GM20431 (cell line): Measurements from ENCODE around the gene TKTL1.
"Not testable (repeated sequence)": the region's sequence is repeated elsewhere in the genome, so short reads cannot be mapped to it uniquely, and the experiment has no call there.

ENCODE experiments used
- in situ Hi-C: fragments of 300-500 bp; cut with MseI, MboI; formaldehyde crosslinking; loops from one replicate; pipeline ENCODE4 v1.15.0; 2020; ENCODE audit warnings: low sequenced_read_pairs; ENCODE audit not compliant: unreplicated experiment

The TKTL1 gene, protein sequence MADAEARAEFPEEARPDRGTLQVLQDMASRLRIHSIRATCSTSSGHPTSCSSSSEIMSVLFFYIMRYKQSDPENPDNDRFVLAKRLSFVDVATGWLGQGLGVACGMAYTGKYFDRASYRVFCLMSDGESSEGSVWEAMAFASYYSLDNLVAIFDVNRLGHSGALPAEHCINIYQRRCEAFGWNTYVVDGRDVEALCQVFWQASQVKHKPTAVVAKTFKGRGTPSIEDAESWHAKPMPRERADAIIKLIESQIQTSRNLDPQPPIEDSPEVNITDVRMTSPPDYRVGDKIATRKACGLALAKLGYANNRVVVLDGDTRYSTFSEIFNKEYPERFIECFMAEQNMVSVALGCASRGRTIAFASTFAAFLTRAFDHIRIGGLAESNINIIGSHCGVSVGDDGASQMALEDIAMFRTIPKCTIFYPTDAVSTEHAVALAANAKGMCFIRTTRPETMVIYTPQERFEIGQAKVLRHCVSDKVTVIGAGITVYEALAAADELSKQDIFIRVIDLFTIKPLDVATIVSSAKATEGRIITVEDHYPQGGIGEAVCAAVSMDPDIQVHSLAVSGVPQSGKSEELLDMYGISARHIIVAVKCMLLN

DNA sequence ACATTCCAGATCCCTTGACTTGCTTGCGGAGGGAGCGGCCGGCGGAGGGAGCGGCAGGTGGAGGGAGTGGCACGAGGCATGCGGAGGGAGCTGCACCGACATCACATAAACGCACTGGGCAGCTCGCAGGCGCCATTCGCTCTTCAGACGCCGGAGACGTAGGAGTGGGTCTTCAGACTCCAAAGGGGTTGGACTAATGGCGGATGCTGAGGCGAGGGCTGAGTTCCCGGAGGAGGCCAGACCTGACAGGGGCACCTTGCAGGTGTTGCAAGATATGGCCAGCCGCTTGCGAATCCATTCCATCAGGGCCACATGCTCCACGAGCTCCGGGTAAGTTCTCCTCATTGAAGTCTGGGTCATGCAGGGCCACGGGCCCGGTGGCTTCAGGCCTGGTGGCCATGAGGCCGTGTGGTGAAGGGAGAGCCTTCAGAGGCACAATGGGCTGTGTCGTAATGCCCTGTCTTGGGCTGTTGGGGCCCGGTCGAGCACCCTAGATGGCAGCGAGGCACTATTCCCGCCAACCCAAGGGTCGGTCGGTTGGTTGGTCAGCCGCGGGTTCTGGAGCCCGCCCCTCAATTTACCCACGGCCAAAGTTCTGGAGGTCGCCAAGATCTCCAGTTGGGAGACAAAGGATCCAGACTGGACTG, at the start of gene TKTL1:
TSS of gene TKTL1 (plus strand) at position 132 of the 647 bp plus-strand sequence. CDS start at position 197, 65 bp downstream.
- in situ Hi-C loops, result no loop called here

DNA sequence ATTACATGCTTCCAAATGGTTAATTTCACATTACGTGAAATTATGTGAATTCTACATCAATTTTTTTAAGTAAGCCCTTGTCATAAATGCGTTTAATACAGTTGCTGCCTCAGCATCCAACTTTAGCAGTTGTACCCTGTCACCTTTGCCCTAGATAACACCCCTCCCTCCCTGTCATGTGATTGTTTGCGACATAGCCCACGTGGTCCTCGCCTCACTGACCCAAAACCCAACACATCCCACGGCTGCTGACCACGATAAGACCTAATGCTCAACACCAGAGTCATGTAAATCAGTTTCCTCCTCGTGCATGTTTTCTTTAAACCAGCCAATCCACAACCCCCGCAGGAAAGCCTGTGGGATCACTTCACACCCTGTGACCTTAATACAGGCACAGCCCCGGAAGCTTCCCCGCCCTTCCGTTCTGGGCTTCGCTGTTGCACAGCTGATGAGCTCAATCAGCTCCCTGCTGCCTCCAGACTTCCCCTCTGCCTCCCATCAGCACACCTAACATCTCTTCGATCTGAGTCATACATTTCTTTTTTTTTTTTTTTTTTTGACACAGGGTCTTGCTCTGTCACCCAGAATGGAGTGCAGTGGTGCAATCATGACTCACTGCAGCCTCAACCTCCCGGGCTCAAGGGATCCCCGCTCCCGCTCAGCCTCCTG, 48.1 kb upstream of the TKTL1 start:
- in situ Hi-C loops, result not testable (repeated sequence)

DNA sequence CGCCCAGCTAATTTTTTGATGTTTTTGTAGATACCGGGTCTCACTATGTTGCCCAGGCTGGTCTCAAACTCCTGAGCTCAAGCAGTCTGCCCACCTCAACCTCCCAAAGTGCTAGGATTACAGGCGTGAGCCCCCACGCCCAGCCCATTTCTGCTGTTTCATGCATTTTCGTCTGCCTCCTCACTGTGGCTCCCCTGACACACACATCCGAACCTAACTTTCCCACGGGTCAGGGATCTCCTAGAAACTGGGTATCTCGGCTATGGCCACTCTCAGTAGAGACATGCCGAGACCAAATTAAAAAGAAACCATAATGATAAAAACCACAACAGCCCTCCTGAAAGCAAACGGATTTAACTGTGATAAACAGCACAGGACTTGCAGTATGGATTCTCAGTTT, 47.5 kb upstream of the TKTL1 start:
- in situ Hi-C loops, result not testable (repeated sequence)

DNA sequence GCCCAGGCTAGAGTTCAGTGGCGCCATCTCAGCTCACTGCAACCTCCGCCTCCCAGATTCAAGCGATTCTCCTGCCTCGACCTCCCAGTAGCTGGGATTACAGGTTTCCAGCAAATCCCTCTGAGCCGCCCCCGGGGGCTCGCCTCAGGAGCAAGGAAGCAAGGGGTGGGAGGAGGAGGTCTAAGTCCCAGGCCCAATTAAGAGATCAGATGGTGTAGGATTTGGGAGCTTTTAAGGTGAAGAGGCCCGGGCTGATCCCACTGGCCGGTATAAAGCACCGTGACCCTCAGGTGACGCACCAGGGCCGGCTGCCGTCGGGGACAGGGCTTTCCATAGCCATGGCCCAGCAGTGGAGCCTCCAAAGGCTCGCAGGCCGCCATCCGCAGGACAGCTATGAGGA, 38.3 kb upstream of the TKTL1 start, which contains the start of gene OPN1MW3:
TSS of gene OPN1MW3 (plus strand) at position 301 of the 400 bp plus-strand sequence. CDS start at position 339, 38 bp downstream.
- in situ Hi-C loops, result not testable (repeated sequence)

DNA sequence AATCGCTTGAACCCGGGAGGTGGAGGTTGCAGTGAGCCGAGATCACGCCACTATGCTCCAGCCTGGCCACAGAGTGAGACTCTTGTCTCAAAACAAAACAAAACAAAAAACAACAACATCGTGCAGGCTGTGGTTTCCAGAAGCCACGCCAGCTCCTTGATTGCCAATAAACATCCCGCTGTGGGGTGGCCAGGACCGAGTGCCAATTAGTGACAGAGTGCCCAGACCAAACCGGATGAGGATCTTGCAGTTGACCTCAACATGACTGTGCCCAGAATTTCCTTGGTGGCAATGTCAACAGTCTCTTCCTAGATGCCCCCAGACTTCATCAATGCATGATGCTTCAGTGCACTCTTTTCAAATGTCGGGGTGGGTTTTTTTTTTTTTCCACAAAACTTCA, 36.9 kb upstream of the TKTL1 start:
- in situ Hi-C loops, result not testable (repeated sequence)

DNA sequence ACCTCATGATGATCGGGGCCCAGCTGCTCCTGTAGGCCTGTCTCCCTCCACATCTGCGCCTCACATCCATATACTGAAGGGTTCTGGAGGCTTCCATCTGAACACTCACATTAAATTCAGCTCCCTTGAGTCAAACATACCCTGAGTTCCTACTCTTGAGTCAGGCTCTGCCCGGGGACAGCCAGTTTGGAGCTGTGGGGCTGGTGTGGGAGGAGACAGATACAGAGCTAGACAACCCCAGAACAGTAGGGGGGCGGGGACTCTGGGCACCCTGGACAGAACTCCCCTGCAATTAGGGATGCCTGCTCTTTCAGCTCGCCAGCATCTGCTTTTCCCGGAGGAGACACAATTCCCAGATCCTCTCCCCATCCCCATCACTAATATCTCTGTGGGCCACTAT, 32.5 kb upstream of the TKTL1 start:
- in situ Hi-C loops, result not testable (repeated sequence)

DNA sequence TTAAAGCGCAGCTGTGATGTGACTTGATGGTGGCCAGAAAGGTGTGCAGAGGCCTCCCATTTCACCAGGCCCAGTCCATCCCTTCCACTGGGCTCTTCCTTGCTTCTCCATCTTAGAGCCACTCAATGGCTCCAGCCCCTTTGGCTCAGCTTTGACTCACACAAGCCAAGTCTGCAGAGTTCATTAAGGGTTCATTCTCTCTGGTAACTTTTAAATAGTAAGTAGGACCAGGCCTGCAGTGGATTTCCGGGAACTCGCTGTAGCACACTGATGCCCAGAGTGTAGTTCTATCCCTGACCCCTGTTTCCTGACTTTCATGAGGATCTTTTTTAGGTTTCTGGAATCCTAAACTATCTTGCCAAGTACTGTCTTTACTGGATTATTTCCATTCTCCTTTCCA, 26.4 kb upstream of the TKTL1 start:
- in situ Hi-C loops, result not testable (repeated sequence)

DNA sequence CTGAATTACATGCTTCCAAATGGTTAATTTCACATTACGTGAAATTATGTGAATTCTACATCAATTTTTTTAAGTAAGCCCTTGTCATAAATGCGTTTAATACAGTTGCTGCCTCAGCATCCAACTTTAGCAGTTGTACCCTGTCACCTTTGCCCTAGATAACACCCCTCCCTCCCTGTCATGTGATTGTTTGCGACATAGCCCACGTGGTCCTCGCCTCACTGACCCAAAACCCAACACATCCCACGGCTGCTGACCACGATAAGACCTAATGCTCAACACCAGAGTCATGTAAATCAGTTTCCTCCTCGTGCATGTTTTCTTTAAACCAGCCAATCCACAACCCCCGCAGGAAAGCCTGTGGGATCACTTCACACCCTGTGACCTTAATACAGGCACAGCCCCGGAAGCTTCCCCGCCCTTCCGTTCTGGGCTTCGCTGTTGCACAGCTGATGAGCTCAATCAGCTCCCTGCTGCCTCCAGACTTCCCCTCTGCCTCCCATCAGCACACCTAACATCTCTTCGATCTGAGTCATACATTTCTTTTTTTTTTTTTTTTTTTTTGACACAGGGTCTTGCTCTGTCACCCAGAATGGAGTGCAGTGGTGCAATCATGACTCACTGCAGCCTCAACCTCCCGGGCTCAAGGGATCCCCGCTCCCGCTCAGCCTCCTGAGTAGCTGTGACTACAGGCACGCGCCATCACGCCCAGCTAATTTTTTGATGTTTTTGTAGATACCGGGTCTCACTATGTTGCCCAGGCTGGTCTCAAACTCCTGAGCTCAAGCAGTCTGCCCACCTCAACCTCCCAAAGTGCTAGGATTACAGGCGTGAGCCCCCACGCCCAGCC, 10.9 kb upstream of the TKTL1 start:
- in situ Hi-C loops, result not testable (repeated sequence)

DNA sequence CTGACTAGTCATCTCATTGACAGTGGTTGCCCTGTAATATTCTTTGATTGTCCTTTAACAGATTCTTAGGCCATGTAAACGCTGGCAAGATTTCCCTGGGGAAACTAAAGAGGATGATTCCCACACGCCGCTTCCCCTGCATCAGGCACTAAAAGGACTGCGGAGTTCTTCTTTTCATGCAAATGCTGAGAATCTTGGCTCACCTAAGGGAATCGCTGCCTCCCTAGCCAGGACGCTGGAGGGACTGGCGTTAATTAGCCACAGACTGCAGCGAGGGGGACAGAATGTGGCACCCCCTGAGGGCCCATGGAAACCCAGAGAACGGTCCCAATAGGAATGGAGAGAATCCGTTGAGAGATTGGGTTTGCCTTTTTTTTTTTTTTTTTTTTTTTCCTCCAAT, 9.2 kb upstream of the TKTL1 start:
- in situ Hi-C loops, result not testable (repeated sequence)

DNA sequence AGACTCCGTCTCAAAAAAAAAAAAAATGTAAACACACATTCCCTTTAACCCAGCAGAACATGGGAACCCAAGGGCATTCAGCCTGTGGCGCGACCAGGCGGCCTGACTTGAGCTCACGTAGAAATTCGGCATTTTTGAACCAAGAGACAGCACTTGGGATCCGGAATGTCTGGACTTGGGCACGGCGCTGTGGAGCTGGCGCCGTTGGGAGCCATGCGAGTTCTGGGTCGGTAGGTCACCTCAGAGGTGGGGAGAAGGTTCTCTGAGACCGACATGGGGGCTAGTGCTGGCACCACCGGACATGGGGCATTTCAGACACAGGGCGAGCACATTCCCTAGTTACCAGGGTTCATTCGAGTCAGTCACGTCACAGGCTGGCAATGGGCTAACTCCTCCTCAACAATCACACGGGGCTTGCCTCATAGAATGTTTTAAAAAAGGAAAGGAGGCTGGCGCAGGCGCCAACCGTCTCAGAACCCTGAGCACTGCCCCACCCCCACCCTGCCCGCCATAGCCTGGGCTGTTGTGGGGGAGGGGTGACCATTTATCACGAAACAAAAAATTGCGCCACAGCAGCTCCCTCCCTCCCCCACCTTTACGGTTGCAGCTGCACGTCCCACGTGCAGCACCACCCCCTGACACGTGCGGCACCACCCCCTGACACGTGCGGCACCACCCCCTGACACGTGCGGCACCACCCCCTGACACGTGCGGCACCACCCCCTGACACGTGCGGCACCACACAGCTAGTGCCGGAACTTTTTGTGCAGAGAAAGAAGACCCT, 612 bp upstream of the TKTL1 start, which contains the start of gene TEX28:
TSS of gene TEX28 (minus strand) at position 334 of the 784 bp plus-strand sequence. CDS start 3,007 bp downstream, outside the sequence.
- in situ Hi-C loops, result no loop called here

DNA sequence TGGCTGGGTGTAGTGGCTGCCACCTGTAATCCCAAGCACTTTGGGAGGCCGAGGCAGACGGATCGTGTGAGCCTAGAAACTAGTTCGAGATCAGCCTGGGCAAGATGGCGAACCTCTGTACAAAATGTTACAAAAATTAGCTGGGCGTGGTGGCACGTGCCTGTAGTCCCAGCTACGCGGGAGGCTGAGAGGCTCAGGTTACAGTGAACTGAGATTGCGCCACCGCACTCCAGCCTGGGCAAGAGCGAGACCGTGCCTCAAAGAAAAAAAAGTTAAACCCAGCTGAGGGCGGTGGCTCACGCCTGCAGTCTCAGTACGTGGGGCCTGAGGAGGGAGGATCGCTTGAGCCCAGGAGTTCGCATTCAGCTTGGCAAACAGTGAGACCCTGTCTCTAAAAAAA, 1.1 kb downstream of the TKTL1 start:
- in situ Hi-C loops, result no loop called here

DNA sequence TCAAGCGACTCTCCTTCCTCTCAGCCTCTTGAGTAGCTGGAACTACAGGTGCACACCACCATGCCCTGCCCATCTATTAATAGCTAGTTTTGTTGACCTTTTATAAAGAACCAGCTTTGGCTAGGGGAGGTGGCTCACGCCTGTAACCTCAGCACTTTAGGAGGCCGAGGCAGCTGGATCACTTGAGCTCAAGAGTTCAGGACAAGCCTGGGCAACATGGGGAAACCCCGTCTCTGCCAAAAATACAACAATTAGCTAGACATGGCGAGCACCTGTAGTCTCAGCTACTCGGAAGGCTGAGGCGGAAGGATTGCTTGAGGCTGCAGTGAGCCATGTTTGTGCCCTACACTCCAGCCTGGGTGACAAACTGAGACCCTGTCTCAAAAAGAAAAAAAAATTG, 2.7 kb downstream of the TKTL1 start:
- in situ Hi-C loops, result no loop called here

DNA sequence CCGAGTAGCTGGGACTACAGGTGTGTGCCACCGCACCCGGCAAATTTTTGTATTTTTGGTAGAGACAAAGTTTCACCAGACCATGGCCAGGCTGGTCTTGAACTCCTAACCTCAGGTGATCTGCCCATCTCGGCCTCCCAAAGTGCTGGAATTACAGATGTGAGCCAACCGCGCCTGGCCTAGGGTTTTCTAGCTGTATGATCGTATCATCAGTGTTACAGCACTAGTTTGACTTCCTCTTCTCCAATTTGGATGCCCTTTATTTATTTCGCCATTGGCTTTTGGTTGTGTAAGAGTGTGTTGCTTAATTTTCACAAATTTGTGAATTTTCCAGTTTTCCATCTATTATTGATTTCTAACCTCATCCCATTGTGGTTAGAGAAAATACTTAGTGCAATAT, 5.2 kb downstream of the TKTL1 start:
- in situ Hi-C loops, result no loop called here

DNA sequence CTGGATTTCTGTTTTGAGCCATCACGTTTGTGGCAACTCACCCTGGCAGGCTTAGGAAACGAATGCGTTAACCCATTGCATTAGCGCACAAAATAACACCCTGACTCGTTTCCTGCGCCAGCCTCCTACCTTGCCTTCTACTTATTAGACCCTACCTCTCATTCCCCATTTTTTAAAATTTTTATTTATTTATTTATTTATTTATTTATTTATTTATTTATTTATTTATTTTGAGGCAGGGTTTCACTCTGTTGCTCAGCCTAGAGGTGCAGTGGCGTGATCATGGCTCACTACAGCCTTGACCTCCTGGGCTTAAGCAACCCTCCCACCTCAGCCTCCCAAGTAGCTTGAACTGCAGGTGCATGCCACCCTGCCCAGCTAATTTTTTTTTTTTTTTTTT, 7.4 kb downstream of the TKTL1 start:
- in situ Hi-C loops, result not testable (repeated sequence)

DNA sequence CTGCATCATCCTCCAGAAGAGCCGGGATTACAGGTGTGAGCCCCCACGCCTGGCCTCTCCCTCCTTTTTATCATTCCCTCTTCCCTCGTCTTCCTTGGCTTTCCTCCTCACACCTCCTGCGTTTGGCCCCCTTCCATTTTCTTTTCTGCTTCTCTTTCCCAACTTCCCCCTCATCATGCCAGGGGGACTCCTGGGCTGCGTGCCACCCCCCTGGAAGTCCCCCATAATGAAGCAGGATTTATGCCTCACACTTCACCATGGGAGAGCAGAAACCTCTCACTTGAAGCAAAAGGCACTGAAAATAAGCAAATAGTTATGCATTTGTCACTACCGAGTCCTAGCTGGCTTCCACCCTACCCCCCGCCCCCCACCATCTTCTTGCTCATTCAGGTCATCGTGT, 7.9 kb downstream of the TKTL1 start:
- in situ Hi-C loops, result no loop called here

DNA sequence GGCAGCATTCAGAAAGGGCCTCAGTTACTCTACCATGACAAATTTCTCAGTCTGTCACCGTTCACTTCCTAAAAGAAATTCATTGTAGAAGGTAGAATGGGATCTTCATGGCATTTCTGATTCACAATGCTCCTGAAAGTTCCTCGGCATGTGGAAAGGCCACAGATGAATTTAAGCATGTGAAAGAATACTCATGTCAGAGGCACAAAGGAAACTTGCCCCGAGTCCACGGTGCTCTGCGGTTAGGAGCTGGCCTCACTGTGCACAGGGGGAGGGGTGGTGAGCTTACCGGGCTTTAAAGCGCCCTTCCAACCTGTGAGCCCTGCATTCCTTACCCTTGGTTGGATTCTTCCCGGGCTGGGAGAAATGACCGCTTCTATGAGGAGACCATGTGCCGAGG, 9.3 kb downstream of the TKTL1 start:
- in situ Hi-C loops, result no loop called here

DNA sequence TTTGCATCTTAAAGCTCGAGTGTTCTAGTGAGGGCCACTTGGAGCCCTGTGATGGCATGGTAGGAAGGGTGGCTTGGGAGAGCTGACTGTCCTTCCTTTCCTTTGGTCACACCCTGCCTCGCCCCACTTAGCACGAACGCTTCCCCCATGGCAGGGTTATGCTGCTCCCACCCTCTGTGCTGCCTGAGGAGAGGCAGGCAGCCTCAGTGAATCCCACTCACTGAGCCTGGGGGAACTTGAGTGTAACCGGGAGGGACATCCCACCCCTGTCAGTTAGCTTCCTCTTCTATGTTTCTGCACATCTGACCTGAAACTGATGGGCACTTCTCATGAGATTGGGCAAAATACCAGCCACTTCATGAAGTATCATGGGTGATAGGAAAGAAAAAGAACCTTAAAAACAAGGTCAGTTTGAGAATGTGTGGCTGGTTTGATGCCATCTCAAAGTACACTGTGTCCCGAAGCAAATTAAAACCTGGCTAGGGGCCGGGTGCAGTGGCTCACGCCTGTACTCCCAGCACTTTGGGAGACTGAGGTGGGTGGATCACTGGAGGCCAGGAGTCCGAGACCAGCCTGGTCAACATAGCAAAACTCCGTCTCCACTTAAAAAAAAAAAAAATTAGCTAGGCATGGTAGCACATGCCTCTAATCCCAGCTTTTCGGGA, 10.1 kb downstream of the TKTL1 start:
- in situ Hi-C loops, result no loop called here

DNA sequence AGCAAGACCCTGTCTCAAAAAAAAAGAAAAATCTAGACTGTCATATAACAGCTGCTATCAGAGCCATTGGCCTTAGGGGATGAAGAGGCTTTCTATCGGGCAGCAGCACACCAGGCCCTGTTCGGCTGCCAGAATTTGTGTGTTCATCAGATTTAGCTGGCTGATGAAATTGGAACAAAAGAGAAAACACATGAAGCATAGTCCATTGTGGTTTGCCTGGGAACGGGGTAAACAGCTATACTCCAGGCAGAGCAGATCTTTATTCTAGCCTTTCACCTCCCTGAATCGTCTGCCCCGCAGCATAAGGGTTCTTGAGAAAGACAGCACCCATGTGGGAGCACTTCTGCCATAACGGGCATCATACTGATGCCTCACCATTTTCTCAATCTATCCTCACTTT, 11.6 kb downstream of the TKTL1 start:
- in situ Hi-C loops, result no loop called here
